DMS53 treated with DMSO at 0.1 percent for 48 hours (cell line): ENCODE measurements around the gene EEF1AKMT1.
A peak's percentile ranks its signal among the peaks of the same experiment; 100 is the strongest.

ENCODE experiments used
- DNase-seq: peaks from one replicate; lab custom pipeline; 2025; ENCODE audit not compliant: unreplicated experiment; lab: John Stamatoyannopoulos, UW

EEF1AKMT1 gene

GRCh38 chr13:20721058-20721453 lies 52.7 kb downstream of the EEF1AKMT1 start:
- DNase-seq: no peak

DNA sequence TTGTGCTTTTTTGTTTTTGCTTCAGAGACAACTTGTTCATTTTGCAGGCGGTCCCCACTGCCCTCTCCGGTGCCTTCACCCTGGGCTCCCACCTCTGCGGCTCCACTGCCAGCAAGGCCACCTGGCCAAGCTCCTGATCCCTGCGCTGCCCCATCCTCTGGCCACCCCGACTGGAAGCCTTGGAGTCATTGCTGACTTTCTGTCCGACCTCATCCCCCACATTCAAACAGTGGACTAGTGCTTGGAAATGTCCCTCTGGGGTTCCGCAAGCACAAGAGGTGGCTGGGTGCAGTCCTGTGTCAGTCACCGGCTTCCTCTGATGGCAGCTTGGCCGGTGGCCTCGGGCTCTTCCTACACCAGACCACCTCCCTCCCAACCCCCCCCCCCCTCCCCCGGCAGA lies 53.3 kb downstream of the EEF1AKMT1 start:
- no peak for DNase-seq

GRCh38 chr13:20719783-20720182 lies 54.0 kb downstream of the EEF1AKMT1 start:
- DNase-seq: no peak

DNA sequence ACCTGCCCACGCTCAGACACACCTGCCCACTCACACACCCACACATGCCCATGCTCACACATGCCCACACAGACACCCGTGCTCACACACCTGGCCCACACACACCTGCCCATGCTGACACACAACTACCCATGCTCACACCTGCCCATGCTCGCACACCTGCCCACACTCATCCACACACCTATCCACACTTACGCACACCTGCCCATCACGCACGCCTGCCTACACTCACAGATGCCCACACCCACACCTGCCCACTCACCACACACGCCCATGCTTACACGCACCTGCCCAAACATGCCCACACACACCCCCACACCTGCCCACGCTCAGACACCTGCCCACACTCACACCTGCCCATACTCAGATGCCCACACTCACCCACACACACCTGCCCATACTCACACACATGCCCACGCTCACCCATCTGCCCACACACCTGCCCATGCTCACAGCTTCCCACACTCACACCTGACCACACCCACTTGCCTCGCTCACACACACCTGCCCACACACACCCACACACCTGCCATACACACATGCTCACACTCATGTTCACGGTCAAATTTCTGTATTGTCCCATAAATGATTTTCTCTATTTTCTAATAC lies 54.7 kb downstream of the EEF1AKMT1 start:
- DNase-seq: no peak

DNA sequence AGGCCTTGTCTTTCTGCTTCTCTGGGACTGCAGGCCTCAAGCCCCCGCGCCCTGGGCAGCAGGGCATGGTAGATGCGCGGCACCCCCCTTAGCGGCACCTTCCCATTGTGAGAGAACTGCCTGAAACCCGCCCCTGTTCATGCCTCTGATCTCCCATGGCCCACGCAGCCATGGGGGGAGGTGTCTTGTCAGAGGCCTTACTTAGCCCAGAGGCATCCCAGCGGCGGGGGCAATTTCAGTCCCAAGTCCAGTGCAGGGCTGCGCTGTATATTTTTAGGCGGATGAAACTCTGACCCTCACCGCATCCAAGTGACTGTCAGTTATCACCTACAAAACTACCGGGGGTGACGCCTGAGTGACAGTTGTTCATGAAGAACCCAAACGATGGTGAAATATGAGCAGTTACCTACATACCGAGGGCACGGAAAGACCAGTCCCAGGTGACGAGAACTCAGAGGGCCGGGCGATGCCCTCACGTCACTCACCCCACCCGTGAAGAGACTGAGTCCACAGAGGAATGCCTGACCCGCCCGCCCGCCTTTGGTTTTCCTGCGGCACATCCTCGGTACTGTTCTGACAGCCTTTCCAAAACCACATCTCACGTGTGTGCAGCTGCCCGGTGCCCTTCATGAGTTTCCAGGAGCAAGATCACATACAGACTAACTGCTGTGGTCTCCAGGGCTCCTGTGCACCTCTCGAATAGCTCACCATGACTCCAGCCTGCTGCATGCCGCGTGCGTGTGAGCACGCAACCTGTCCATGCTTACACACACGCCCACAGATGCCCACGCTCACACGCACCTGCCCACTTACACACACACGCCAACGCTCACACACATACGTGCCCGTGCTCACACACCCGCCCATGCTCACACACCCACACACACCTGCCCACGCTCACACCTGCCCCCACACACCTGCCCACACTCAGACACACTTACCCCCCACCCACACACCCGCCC lies 55.9 kb downstream of the EEF1AKMT1 start:
- DNase-seq: no peak

- peak; percentile 52 for DNase-seq
Measured at GRCh38 chr13:20716951-20717350, 56.8 kb downstream of the EEF1AKMT1 start.

- no peak for DNase-seq
Measured at GRCh38 chr13:20715330-20715712, 58.4 kb downstream of the EEF1AKMT1 start.

- no peak for DNase-seq
Measured at GRCh38 chr13:20714563-20715329, 59.0 kb downstream of the EEF1AKMT1 start.

GRCh38 chr13:20714161-20714560 lies 59.6 kb downstream of the EEF1AKMT1 start:
- no peak for DNase-seq

DNA sequence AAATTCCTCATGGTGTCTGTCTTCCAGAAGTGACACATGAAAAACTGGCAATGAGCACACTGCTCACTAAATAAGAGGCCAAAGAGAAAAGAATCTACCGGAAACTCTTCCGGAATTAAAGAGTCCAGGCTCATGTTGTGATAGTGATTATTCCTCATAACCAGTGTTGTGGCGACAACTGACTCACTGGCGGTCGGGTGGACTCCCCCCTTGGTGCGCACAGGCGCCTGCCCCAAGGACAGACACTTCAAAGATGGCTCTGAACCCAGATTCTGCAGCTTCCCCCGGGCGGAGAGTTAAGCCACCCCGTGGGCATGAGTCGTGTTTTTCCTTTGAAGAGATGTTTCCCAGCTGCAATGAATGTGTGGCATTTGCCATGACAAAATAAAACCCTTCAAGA lies 60.0 kb downstream of the EEF1AKMT1 start:
- no peak for DNase-seq

- DNase-seq: no peak
Measured at GRCh38 chr13:20713014-20713376, 60.8 kb downstream of the EEF1AKMT1 start.

DNA sequence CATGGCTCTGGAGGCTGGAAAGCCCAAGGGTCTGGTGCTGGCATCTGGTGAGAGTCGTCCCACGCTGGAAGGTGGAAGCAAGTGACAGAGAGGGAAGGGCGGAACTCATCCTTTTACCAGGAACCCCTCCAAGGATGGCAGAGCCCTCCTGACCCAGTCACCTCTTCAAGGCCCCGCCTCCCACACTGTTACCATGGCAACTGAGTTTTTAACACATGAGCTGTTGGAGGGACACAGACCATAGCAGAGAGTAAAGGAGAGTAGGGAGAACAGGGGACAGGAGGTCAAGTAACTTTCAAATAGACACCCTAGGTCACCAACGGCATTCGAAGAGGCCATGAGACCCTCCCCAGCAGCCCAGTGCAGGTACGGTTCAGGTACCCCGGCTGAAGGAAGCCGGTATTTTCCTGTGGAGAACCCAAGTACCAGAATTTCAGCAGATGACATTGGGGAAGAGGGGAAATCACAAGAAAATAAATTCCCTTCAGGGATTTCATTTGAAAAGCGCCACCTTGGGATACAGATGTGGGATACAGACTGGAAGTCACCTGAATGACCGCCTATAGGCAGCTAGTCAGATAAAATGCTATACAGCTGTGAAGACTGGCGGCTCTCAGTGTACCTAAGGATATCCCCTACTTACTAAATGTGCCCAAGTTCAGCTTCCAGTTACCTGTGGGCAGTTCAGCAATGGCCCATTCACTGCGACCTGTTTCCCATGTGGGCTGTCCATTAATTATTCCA lies 62.3 kb downstream of the EEF1AKMT1 start:
- DNase-seq: no peak

DNA sequence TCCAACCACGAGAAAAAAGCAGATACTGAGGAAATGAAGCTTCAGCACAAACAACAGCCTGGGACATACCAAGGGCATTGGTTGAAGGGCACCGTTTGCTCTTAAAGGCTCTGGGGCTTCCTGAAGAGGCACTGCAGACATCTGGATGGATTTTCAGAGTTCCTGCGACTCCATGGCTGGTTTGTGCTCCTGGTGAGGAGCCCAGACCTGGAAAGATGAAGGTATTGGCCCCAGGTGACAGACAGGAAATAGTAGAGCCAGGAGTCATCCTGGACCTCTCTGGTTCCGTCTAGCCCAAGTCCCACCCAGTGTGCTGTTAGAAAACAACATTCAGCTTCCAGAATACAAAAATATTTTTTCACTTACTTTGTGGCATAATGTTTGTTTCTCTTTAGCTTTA lies 64.0 kb downstream of the EEF1AKMT1 start:
- DNase-seq: no peak

- no peak for DNase-seq
Measured at GRCh38 chr13:20709369-20709768, 64.4 kb downstream of the EEF1AKMT1 start.

- DNase-seq: no peak
Measured at GRCh38 chr13:20708216-20708615, 65.5 kb downstream of the EEF1AKMT1 start.

DNA sequence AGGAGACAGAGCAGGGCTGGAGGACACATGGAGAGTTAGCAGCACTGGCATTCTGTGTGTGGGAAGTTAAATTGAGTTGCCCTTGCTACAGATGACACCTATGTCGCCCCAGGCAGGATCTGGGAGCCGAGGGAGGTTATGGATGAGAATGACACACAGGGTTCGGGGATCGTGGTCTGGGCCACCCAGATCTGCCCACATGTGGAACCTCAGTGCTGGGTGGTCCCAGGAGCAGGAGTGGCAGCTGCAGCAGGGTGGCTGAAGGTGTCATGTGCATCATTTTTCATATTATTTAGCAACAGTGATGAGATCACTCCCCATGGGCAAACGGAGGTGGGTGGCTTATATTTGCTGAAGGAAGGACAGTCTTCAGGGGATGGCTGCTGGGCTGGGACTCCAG lies 67.1 kb downstream of the EEF1AKMT1 start:
- DNase-seq: no peak

- DNase-seq: peak; percentile 14
Measured at GRCh38 chr13:20704459-20705069, 69.2 kb downstream of the EEF1AKMT1 start.

- DNase-seq: peak; percentile 85
Measured at GRCh38 chr13:20703780-20704458, 69.8 kb downstream of the EEF1AKMT1 start.

- DNase-seq: no peak
Measured at GRCh38 chr13:20702915-20703779, 70.6 kb downstream of the EEF1AKMT1 start, which contains the start of gene IL17D. IL17D (plus strand) TSS chr13:20703699; CDS start chr13:20704002, 303 bp downstream.
